Suprapubic skin (tissue), 4 donors: ENCODE data around the gene ZNF536. TPM values are rescaled to one million over a fixed set of nuclear protein-coding genes. Genes with fewer than 3 reads are reported as not detected.
"Not testable (repeated sequence)": the region's sequence is repeated elsewhere in the genome, so short reads cannot be mapped to it uniquely, and the experiment has no call there.

Source experiments
- DNase-seq, 2 donors: peaks; one replicate each; pipeline ENCODE4 v3.0.0-alpha.2; 2019; ENCODE audit warnings: low spot score in 2 of 2
- H3K27ac ChIP-seq: fragments of 200-600 bp; sonication (generic); one replicate; pipeline ENCODE4 v1.5.1; 2019
- H3K27me3 ChIP-seq: fragments of 200-600 bp; sonication (generic); one replicate; pipeline ENCODE4 v1.5.1; 2019
- H3K36me3 ChIP-seq: fragments of 200-600 bp; sonication (generic); one replicate; pipeline ENCODE4 v1.5.1; 2019
- H3K4me1 ChIP-seq: fragments of 200-600 bp; sonication (generic); one replicate; pipeline ENCODE4 v1.5.1; 2019
- H3K4me3 ChIP-seq: fragments of 200-600 bp; sonication (generic); one replicate; pipeline ENCODE4 v1.5.1; 2019; ENCODE audit warnings: mild to moderate bottlenecking
- H3K9me3 ChIP-seq: fragments of 200-600 bp; sonication (generic); one replicate; pipeline ENCODE4 v1.5.1; 2019
- EP300 ChIP-seq: sonication (generic); formaldehyde crosslinking; IDR thresholded peaks from one replicate; pipeline ENCODE4 v1.6.1; 2017; ENCODE audit warnings: antibody characterized with exemption
- POLR2A ChIP-seq, 2 donors: fragments of 450-650 bp; IDR thresholded peaks; one replicate each; pipeline ENCODE4 v1.6.1; 2017; ENCODE audit warnings: antibody characterized with exemption in 2 of 2, mild to moderate bottlenecking in 2 of 2, moderate library complexity in 2 of 2
- POLR2AphosphoS5 ChIP-seq, 3 donors: sonication (generic); formaldehyde crosslinking; IDR thresholded peaks; one replicate each; pipeline ENCODE4 v1.6.1; 2017; ENCODE audit warnings: antibody characterized with exemption in 3 of 3
- WGBS: methylation state at CpG from one replicate; pipeline ENCODE4 v1.1.5; 2018; 5-methylcytosine and 5-hydroxymethylcytosine counted together
- total RNA-seq, 4 donors: library from RNA; depleted of rRNA; stranded (reverse); fragments of >200 nt; gene quantifications; one replicate each; pipeline ENCODE4 v1.1.0, GENCODE V29; 2016
- TF ChIP-seq, protein P1 (sequence below), 2 donors: fragments of 200-600 bp in 1 of 2; fragments of 450-650 bp in 1 of 2; sonication (generic) in 1 of 2; IDR thresholded peaks; one replicate each; pipeline ENCODE4 v1.5.1; 2016 to 2019; ENCODE audit warnings: antibody characterized with exemption in 2 of 2, mild to moderate bottlenecking in 1 of 2, moderate library complexity in 1 of 2

The ZNF536 gene
- total RNA-seq, 4 donors from 2014 or later = 0.10 to 1.5 (median 0.51) TPM

GRCh38 chr19:30393729-30394480, 21.7 kb downstream of the ZNF536 start:
- no peak for DNase-seq
- Histone ChIP-seq H3K36me3 (no peaks in the 10 kb centered on the region), H3K4me1 (no peaks in the 10 kb centered on the region), H3K4me3 (no peak overlapping the region), H3K9me3 (no peaks in the 10 kb centered on the region), H3K27me3 (peaks cover 18% of the 10 kb centered on the region), H3K27ac (no peak overlapping the region)
- 81% methylated on average over 6 of the region's 6 CpGs for WGBS
- TF ChIP-seq, protein P1, sequence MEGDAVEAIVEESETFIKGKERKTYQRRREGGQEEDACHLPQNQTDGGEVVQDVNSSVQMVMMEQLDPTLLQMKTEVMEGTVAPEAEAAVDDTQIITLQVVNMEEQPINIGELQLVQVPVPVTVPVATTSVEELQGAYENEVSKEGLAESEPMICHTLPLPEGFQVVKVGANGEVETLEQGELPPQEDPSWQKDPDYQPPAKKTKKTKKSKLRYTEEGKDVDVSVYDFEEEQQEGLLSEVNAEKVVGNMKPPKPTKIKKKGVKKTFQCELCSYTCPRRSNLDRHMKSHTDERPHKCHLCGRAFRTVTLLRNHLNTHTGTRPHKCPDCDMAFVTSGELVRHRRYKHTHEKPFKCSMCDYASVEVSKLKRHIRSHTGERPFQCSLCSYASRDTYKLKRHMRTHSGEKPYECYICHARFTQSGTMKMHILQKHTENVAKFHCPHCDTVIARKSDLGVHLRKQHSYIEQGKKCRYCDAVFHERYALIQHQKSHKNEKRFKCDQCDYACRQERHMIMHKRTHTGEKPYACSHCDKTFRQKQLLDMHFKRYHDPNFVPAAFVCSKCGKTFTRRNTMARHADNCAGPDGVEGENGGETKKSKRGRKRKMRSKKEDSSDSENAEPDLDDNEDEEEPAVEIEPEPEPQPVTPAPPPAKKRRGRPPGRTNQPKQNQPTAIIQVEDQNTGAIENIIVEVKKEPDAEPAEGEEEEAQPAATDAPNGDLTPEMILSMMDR (IDR thresholded peaks at IDR 0.05) = no peak
- TF ChIP-seq EP300 = no peak
- TF ChIP-seq POLR2A (IDR thresholded peaks at IDR 0.05) = no peak
- TF ChIP-seq POLR2AphosphoS5 (IDR thresholded peaks at IDR 0.05) = no peak

- Histone ChIP-seq H3K27me3 (peaks cover 18% of the 10 kb centered on the region), H3K4me3 (no peak overlapping the region), H3K4me1 (no peaks in the 10 kb centered on the region), H3K36me3 (no peaks in the 10 kb centered on the region), H3K9me3 (no peaks in the 10 kb centered on the region), H3K27ac (no peak overlapping the region)
- no peak for DNase-seq
- WGBS = 93% methylated on average over 6 of the region's 6 CpGs
- TF ChIP-seq POLR2A (IDR thresholded peaks at IDR 0.05) = no peak
- no peak for TF ChIP-seq EP300
- TF ChIP-seq, protein P1 (IDR thresholded peaks at IDR 0.05) = no peak
- no peak for TF ChIP-seq POLR2AphosphoS5 (IDR thresholded peaks at IDR 0.05)
Measured at GRCh38 chr19:30394481-30395151, 22.4 kb downstream of the ZNF536 start.

DNA sequence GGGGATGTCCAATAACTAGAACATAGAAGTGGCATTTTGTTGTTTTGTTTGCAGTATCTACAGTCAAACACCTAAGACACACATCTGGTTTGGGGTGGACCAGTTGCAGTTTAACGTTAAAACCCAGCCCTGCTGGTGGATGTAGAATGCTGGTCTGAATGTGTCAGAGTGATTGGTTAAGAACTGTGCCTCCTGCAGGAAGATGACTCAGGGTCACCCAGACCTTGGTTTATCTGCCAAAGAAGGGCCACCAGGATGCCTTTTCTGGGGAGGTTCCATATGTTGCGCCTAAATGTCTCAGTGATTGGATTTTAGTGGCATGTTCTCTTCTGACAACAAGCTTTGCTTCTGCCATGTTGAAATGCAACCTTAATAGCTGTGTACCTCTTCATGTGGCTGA, 23.1 kb downstream of the ZNF536 start:
- peaks cover 21% of the 10 kb centered on the region for H3K27me3 ChIP-seq
- H3K36me3 ChIP-seq = no peaks in the 10 kb centered on the region
- no peaks in the 10 kb centered on the region for H3K4me1 ChIP-seq
- no peak overlapping the region for H3K27ac ChIP-seq
- 81% methylated on average over 2 of the region's 2 CpGs for WGBS
- TF ChIP-seq EP300 (no peak), POLR2AphosphoS5 (IDR thresholded peaks at IDR 0.05) (no peak), POLR2A (IDR thresholded peaks at IDR 0.05) (no peak)
- TF ChIP-seq, protein P1 (IDR thresholded peaks at IDR 0.05) = no peak
- H3K9me3 ChIP-seq = no peaks in the 10 kb centered on the region
- no peak overlapping the region for H3K4me3 ChIP-seq
- no peak for DNase-seq

DNA sequence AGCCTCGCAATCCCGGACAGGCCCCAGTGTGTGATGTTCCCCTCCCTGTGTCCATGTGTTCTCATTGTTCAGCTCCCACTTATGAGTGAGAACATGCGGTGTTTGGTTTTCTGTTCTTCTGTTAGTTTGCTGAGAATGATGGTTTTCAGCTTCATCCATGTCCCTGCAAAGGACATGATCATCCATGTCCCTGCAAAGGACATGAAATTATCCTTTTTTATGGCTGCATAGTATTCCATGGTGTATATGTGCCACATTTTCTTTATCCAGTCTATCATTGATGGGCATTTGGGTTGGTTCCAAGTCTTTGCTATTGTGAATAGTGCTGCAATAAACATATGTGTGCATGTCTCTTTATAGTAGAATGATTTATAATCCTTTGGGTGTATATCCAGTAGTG, 26.4 kb downstream of the ZNF536 start:
- H3K4me3 ChIP-seq, H3K9me3 ChIP-seq, H3K27ac ChIP-seq, H3K4me1 ChIP-seq, DNase-seq, H3K36me3 ChIP-seq: not testable (repeated sequence)
- H3K27me3 ChIP-seq = peaks cover 25% of the 10 kb centered on the region
- 97% methylated on average over 3 of the region's 3 CpGs for WGBS

DNA sequence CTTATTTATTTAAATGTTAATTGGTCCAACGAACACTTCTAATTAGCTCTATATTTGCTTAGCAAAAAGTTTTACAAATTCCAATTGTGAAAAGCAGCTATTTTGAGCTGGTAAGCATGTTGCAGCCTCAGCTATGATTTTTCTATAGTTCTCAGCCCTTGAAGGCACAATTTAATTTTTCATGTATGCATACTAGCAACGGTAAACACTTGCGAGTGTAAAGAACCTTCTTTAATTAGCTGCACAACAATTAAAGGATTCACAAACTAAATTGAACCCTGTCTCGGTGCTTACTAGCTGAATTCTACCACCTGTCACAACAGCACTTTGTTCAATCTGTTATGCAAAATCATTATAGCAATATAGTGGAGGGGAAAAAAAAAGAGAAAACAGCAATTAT, 29.8 kb downstream of the ZNF536 start:
- Histone ChIP-seq H3K27me3 (peaks cover 11% of the 10 kb centered on the region), H3K9me3 (no peaks in the 10 kb centered on the region), H3K27ac (no peak overlapping the region), H3K4me3 (no peak overlapping the region), H3K36me3 (no peaks in the 10 kb centered on the region), H3K4me1 (no peaks in the 10 kb centered on the region)
- WGBS = 80% methylated on average over 4 of the region's 4 CpGs
- TF ChIP-seq POLR2A (IDR thresholded peaks at IDR 0.05) (no peak), POLR2AphosphoS5 (IDR thresholded peaks at IDR 0.05) (no peak), EP300 (no peak)
- TF ChIP-seq, protein P1 (IDR thresholded peaks at IDR 0.05) = no peak
- no peak for DNase-seq
